Activated CD8-positive, alpha-beta memory T cell treated with anti-CD3 and anti-CD28 coated beads, Interleukin-2, amount 50 U/mL, for 1 hour (primary cell): ENCODE data around the gene YPEL5.
"Not testable (repeated sequence)": the region's sequence is repeated elsewhere in the genome, so short reads cannot be mapped to it uniquely, and the experiment has no call there.

Experiments
- DNase-seq: peaks from one replicate; pipeline ENCODE4 v3.0.0-alpha.2; 2020; ENCODE audit errors: extremely low read depth

YPEL5 gene

DNA sequence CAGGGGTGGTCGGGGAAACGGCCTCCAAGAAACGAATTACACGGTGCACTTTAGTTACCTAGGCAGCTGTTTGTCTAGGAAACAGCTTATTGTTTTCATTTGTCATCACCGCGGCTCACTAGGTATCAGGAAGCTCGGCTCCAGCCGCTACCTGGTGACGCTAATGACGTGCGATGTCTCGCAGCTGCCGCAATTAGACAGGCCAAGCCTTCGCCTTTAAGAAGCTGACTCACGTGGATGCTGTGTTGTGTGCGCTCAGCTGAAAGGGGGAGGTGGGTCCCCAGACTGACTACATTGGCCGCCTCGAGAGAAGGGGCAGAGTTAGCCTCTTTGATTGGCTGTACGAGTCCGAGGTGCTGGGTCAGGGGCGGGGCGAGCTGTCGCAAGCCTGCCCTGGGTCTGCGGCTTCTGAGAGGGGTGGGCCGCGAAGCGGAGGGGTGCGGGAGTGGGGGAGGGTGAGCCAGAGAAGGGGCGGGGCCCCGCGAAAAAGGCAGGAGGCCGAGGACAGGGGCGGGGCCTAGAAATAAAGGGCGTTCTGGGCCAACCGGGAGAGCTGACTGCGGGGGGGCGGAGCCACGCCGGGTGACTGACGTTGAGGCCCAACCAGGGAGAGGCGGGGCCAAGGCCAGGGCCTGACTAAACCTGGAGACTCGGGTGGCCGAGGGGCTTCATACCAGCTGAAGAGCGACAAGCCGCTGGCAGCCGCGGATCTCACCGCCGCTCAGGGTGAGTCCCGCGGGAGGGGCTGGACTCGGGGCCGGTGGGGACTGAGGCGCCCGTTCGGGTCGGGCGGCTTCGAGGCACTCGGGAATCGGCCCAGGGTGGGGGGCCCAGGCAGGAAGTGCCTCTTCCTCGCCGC, at the start of gene YPEL5:
TSS of gene YPEL5 (plus strand) at position 671 of the 859 bp plus-strand sequence. CDS start 9,645 bp downstream, outside the sequence.
- DNase-seq, result peak; percentile 99

GRCh38 chr2:30098266-30099005, 48.4 kb upstream of the YPEL5 start:
- no peak for DNase-seq

DNA sequence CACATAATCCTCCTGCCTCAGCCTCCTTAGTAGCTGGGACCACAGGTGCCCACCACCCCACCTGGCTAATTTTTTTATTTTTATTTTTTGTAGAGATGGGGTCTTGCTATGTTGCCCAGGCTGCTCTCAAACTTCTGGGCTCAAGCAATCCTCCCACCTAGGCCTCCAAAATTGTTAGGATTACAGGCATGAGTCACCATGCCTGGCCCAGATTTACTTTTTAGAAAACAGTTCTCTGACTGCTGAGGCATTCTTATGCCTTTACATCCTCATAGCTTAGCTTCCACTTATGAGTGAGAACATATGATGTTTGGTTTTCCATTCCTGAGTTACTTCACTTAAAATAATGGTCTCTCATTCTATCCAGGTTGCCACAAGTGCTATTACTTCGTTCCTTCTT, 47.4 kb upstream of the YPEL5 start:
- DNase-seq, result not testable (repeated sequence)

DNA sequence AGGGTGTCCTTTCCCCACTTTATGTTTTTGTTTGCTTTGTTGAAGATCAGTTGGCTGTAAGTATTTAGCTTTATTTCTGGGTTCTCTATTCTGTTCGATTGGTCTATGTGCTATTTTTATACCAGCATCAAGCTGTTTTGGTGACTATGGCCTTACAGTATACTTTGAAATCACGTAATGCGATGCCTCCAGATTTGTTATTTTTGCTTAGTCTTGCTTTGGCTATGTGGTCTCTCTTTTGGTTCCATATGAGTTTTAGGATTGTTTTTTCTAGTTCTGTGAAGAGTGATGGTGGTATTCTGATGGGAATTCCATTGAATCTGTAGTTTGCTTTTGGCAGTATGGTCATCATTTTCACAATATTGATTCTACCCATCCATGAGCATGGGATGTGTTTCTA, 46.1 kb upstream of the YPEL5 start:
- not testable (repeated sequence) for DNase-seq

- DNase-seq, result no peak
These were observed 42.5 kb upstream of the YPEL5 start for GRCh38 chr2:30104307-30104706.

DNA sequence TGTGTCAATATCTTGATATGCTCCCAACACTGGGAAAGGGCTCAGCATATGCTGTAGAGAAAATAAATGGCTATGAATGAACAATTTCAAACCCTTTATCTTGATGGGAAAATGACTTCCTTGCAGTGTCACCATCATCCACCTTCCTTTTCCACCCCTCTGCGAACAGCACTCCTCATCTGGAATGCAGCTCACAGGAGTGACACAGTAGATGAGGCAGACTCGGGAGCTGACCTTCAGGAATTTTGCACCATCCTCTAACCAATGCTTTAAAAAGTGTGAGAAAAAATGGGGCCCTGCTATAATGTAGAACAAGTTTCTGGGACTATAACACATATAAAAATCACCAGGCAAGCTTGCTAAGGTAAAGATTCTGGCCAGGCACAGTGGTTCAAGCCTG, 41.3 kb upstream of the YPEL5 start:
- no peak for DNase-seq

GRCh38 chr2:30106543-30106942, 40.3 kb upstream of the YPEL5 start:
- no peak for DNase-seq

GRCh38 chr2:30108192-30108591, 38.6 kb upstream of the YPEL5 start:
- no peak for DNase-seq

DNA sequence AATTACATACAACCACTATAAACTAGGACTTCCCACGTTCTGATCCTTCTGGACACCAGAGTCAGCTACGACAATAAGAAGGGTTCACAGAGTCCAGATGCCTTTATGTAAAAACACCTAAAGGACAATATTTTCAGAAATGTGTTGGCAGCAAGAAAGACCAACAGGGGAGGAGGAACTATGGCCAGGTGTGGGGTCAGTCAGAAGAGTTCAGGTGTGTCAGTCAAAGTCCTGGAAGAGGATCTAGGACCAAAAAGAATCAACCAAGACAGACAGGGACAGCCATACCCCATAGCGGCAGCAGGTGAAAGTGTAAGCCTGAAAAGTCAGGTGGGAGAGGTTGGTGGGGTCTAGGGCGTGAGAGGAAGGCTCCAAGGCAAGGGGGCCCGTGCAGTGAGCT, 38.0 kb upstream of the YPEL5 start:
- no peak for DNase-seq

DNA sequence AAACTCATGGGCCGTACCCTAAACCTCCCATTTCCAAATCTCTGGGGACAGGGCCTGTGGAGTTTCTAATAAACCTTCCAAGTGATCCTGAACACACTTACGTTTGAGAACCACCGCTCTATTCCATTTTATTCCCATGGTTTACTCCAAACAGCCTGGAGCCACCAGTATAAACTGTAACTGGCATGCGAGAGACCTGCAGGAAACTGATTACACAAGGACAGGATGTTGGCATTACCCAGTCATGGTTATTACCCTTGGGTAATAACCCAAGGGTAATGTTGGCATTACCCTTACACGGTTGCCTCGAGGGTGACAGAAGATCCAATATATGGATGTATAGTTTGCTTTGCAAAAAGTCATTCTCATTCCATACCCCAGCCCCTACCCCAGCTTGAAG, 37.0 kb upstream of the YPEL5 start:
- DNase-seq, result no peak

DNA sequence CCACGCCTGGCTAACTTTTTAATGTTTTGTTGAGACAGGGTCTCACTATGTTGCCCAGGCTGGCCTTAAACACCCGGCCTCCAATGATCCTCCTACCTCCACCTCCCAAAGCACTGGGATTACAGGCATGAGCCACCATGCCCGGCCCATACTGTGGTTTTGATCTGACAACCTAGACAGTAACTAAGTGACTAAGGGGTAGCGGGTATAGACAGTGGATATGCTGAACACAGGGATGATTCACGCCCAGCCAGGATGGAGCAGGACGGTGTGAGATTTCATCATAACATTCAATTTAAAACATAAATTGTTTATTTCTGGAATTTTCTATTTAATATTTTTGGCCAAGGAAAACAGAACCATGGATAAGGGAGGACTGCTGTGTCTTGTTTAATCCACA, 36.0 kb upstream of the YPEL5 start:
- DNase-seq, result no peak

DNA sequence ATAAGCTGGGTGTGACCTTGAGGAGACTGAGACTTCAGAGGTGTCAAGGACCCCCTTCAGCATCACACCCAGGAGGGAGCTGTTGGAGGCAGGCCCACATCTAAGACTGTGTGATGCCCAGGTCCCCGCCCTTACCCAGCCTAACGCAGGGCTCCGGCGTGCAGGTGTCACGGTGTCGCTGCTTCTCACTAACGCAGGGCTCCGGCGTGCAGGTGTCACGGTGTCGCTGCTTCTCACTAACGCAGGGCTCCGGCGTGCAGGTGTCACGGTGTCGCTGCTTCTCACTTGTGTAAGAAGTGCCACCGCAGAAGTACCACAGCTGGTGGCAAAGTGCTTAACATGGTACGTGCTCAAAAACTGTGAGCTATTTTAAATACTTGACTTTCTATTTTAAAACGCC, 35.6 kb upstream of the YPEL5 start:
- DNase-seq, result not testable (repeated sequence)

- DNase-seq, result no peak
These were observed 34.2 kb upstream of the YPEL5 start for GRCh38 chr2:30112561-30112960.

DNA sequence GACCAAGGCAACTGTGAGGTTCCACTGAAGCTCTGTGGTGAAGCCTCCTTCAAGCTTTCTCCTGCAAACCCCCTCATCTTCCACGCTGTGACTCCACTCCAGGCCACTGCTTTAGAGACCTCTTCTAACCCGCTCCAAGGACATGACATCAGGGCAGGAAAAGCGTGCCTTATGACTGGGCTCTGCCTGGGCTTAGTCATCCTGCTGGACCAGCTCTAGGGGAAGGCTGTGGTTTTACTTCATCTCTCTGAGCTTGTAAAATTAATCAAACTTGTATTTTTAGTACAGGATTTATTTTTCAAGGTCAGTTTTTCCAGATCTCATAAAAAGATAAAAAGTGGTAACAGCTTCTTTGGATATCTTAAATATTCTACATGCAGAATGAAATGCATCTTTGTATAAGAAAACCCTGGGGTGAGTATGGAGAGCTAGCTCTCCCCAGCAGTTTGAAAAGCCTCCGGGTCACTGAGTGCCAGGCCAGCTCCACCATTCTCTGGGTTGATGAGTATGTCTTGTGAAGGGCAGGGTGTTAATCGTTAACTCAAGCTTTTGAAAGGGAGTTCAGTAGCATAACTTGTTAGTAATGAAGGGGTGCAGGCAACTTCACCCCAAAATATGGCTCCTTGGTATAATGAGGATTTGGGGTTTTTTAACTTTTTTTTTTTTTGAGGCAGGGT, 33.1 kb upstream of the YPEL5 start:
- DNase-seq, result no peak

DNA sequence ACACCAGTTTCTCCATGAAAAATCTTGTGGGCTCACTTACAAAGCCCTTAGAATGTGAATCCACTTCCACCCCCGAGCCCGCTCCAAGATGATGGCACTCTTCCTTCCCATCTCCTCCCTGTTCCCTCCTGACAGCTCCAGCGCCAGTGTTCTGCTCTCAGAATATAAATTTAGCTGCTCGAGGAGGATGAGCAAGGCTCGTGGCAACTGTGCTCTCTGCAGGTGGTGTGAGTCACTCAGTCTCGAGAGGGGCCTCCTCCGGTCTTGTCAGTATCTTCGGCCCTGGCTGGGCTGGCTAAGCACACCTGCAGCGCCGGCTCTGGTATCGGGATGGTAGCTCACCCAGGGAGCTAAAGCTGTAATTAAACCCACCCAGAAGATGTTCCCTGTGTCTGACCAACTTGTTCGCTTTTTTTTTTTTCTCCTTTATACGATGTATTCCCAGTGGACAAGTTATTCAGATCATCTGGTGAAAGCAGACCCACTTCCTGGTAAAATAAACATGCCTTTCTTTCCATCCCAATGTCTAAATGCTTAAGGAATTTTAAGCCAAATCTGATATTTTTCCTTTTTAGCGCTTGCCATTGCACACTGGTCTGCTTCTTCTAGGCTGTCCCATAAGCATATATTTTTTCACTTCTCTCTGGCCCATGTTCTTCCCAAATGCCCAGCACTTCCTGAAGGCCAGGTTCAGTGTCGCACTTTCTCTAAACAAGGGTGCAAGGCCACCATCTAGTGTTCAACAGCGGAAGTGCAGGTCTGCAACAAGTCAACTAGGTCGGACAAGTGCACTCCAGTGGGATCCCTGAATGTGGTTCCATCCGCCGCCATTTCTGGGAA, 31.4 kb upstream of the YPEL5 start:
- no peak for DNase-seq

DNA sequence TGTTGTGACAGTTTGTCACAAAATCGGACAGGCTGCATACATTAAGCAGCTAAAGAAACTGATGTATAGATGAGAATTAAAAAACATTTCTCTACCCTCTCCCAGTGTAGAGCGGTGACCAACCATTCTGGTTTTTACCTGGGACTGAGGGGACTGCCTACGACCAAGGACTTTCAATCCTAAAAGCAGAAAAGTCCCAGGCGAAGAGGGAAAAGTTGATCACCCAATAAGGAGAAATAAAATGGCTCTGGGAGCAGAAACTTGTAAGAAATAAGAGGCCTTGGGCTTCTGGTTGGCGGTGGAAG, 30.9 kb upstream of the YPEL5 start:
- DNase-seq, result no peak

- DNase-seq, result no peak
These were observed 24.4 kb upstream of the YPEL5 start for GRCh38 chr2:30122362-30122761.

DNA sequence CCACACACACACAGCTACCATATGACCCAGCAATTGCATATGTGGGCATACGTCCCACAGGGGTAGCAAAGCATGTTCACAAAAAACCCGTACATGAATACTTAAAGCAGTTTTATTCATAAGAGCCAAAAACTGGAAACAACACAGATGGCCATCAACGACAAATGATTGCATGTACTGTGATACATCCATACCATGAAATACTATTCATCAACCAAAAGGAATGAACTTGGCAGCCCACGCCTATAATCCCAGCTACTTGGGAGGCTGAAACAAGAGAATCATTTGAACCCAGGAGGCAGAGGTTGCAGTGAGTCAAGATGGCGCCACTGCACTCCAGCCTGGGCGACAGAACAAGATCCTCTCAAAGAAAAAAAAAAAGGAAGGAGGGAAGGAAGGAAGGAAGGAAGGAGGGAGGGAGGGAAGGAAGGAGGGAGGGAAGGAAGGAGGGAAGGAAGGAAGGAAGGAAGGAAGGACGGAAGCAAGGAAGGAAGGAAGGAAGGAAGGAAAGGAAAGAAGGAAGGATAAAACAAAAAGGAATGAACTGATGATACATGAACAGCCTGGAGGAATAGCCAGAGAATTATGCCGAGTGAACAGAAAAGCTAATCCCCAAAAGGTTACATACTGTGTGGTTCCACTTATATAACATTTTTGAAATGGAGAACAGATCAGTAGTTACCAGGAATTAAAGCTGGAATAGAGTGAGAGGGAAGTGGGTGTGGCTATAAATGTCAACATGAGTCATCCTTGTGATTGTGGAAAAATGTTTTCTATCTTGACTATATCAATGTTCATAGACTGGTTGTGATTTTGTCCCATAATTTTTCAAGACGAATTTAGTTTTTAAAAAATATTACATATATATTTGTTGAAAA, 19.6 kb upstream of the YPEL5 start:
- no peak for DNase-seq

DNA sequence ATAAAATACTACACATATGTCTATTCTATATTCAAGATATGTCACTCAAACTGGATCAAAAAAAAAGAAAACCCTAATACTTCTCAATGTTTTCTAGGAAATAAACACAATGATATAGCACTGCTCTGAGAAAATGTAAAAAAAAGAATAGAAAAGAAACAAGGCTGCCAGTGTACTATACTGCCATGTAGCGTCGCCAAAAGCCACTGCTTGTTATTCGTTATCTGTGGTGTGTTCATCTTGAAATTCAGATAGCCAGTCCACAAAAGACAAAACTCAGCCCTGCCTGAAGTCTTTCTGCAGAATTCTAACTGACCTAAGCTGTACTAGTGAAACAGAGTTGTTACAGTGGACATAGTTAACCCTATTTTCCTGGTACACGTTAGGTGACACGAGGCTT, 12.2 kb upstream of the YPEL5 start:
- DNase-seq, result no peak

DNA sequence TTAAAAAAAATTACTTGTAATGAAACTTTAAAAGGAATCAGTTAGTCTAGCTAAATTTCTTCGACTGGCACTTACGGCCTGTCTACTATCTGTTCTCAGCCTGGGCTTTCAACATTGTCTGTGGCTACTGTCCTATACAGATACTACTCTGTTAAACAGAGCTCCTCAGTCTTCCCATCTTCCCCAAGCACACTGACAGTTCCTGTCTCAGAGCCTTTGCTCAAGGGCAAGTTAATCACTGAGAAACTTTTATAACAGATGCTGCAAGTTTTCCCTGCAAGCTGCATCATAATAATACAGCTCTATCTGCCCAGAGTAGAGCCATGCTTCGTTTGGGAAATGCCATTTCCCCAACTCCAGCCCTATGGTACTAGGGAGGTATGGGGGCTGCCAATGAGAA, 11.3 kb upstream of the YPEL5 start:
- DNase-seq, result no peak
